ENCODE measurements around the gene MTRF1L. TPM values are rescaled to one million over a fixed set of nuclear protein-coding genes. Genes with fewer than 3 reads are reported as not detected.

MTRF1L gene
- polyA plus RNA-seq, 1 of the 3 experiments (the other 2 are of a cell fraction) = 7.7 TPM

DNA sequence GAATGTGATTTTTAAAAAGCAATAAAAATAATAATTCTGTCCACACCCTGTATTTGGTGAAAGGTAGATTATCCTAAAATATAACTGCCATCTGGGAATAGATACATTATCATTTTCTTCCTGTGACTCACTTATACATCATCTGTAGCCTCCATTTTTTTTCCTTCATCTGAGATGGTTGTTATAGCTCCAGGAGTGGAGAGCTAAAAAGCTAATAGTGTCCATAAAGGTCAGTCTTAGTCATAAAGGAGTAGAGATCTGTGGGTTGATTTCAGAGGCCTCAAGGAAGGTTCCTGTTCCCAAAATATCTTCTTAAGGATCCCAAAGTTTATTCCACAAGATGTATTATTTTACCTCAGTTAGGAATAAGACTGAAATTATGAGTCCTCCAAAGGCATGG lies 60.8 kb downstream of the MTRF1L start:
- no peak for DNase-seq
- no peak overlapping the region for H3K27ac ChIP-seq (ENCODE audit: low read depth in 2 of 2, low read length in 1 of 2)
- TF ChIP-seq TCF12 (IDR thresholded peaks at IDR 0.05) (0 out of 2 replicates have a peak, but pooled peaks have one; percentile 5), JUND (IDR thresholded peaks at IDR 0.05) (no peak)
- H3K9me2 ChIP-seq = no peaks in the 10 kb centered on the region
- no peaks in the 10 kb centered on the region; a peak in 1 of 4 replicates for H3K4me1 ChIP-seq (ENCODE audit: control insufficient read depth in 1 of 2, insufficient read depth in 2 of 2, low read depth in 1 of 2, low read length in 1 of 2)
- no peaks in the 10 kb centered on the region; the same call in 1 of the 2 replicates for H3K9me3 ChIP-seq
- no peak overlapping the region for H3K4me3 ChIP-seq (ENCODE audit: low read depth in 2 of 2, low read length in 1 of 2)
- no peaks in the 10 kb centered on the region for H3K36me3 ChIP-seq (replicated peaks in 1 of 2; ENCODE audit: control insufficient read depth in 1 of 2, insufficient read depth in 2 of 2, low read length in 1 of 2)
- H2AFZ ChIP-seq (ENCODE audit: low read depth) = no peak overlapping the region
- H3K9ac ChIP-seq = no peak overlapping the region
- no peaks in the 10 kb centered on the region for H3K27me3 ChIP-seq (ENCODE audit: insufficient read depth)
- H3K4me2 ChIP-seq = no peak overlapping the region
- H3F3A ChIP-seq (replicated peaks; ENCODE audit: insufficient read depth) = no peaks in the 10 kb centered on the region
- CTCF ChIA-PET = interaction anchor here (0.7 to 1.8 kb wide), 6 partner anchors 15 to 193 kb away, joined by 3 to 7 read pairs (median 4); no protein-coding TSS in a partner anchor
- no peaks in the 10 kb centered on the region for H4K20me1 ChIP-seq (ENCODE audit: insufficient read depth)
- POLR2A ChIA-PET = no interaction called here
- no peaks in the 10 kb centered on the region for H3K79me2 ChIP-seq (ENCODE audit: insufficient read depth)

Small RNA genes within 50 kb of the gene (small RNA-seq; reads per million reads assigned to genes)
- gene AL080276.1 = 0 reads per million in 7 experiments

Other genes starting within 250 kb of the MTRF1L start
- 10.6 and 12.5 TPM in 2 replicates for gene FBXO5, start 19.7 kb downstream of the MTRF1L start, polyA plus RNA-seq (2012; rRNA removed)
- gene RGS17, start 128.6 kb upstream of the MTRF1L start, polyA plus RNA-seq (2012; rRNA removed) = 1.3 and 1.4 TPM in 2 replicates

Data from SK-N-SH (cell line).